HG03103 (cell line): ENCODE results near the gene IL5.

Experiments used
- ATAC-seq: cut with Tn5 transposase; IDR thresholded peaks from one replicate; pipeline ENCODE4 v1.9.1; 2021; ENCODE audit warnings: low read depth; ENCODE audit not compliant: unreplicated experiment

The IL5 gene

GRCh38 chr5:132500244-132500930 is 42.9 kb downstream of the IL5 start:
- no peak for ATAC-seq

DNA sequence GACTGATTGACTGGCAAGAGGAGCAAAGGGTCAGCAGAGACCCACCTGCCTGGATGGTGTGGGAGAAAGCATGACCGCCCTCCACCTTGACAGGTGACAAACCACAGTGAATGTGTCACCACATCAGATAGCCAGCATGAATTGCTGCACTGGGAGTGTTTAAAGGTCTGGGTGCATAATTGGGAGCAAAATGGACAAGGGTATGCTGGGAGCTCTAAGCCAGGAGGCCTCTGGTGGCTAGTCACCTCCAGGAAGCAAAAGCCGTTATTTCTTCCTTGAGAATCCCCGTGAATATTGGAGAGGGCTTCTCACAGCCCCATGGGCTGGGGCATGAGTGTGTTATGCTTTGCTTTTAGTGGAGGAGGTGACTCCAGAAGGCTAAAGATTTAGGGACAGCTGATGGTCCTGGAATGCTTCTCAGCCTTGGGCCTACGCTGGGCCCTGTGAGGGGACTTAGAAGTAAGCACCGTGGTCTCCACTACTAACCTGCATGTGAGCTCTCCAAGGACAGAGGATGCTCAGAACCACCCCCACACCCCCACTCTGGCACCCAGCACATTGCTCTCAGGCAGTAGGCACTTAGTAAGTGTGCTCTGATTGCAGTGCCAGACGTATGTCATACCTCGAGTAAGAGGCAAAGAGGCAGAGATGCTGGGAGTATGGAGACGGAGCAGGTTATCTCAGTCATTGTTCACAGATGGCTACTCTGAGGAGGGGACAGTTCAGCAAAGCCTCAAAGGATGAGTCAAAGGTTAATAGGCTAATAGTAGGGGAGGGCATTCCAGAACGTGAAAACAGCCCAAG is 43.7 kb downstream of the IL5 start:
- ATAC-seq, result no peak

GRCh38 chr5:132498686-132499271 is 44.5 kb downstream of the IL5 start:
- ATAC-seq, result no peak

GRCh38 chr5:132498152-132498551 is 45.2 kb downstream of the IL5 start:
- ATAC-seq, result no peak

DNA sequence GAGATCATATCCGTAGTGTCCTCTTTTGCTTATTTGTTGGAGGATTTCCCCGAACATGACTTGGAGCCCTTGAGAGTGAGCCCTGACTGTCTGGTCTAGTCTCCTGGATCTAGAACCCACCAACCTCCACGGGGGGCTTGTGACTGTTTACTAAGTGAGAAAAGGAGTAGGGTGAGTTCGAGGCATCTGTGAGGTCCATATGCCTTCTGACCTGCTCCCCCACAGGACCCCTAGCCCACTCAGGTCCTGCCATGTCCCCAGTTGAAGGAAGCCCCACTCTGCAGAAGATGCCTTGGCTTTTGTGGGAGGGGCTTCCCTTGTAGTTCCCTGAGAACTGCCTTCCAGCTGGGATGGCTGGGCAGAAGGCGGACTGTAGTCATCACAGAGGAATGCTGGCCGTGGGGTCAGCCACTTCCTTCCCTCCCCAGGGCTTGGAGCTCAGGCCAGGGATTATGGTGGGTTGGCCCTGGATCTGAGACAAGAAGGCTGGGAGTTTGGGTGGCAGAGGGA is 45.8 kb downstream of the IL5 start:
- no peak for ATAC-seq

DNA sequence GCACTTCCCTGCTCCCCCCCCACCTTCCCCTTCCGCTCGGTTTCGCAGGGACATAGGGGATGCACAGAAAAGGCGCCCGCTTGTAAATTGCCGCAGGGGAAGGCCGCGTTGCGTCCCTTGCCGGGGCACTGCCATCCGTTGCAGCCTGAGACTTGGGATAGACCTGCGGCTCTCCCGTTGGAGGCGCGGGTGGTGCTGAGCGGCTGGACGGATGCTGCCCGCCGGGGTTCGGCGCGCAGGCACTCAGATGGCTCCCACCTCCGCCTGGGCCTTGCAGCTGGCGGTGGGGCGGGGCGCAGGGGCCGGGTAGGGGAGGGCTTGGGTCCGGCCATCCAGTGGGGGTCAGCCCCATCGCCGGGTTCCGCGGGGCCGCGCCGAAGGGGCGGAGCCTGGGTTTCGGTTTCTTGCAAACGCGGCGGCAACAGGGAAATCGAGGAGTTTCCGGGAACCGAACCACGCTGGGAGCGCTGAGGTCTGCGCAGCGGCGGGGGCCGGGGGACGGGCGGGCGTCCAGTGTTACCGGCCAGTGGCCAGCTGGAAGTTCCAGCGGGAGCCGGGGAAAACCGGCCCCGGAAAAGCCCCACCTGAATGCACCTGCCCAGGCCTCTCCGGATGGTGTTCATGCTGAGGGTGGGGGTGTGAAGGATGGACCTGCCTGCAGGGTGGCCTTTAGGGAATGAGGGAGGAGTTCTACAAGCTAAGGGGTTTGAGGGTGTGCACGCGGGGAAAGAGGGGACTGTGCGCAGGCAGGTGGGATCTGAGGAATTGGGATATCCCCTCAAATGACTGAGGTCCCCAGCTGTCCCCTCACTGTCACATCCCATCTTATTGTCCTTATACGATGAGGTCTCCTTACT is 46.5 kb downstream of the IL5 start:
- ATAC-seq, result peak; percentile 34

GRCh38 chr5:132496191-132496630 is 47.1 kb downstream of the IL5 start:
- peak; percentile 36 for ATAC-seq

- peak; percentile 26 for ATAC-seq
These were observed 47.6 kb downstream of the IL5 start for GRCh38 chr5:132495667-132496190.

DNA sequence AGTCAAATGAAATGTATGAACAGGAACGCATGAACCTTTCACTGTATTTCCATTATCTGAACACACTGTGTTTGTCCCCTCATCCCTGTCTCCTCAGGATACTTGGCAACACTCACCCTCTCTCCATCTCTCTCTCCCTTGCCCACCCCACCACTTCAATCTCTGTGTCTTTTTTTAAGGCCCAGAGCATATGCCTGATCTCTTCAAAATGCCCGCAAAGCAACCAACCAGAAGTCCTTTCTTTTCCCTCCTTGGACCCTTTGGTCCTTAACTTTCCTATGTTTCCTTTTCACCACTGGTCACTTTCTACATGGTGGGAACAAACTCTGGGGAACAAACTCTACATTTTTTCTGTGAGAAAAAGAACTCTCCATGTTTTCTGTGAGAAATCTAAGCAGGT is 49.5 kb downstream of the IL5 start:
- ATAC-seq, result no peak

GRCh38 chr5:132493241-132493640 is 50.1 kb downstream of the IL5 start:
- no peak for ATAC-seq

DNA sequence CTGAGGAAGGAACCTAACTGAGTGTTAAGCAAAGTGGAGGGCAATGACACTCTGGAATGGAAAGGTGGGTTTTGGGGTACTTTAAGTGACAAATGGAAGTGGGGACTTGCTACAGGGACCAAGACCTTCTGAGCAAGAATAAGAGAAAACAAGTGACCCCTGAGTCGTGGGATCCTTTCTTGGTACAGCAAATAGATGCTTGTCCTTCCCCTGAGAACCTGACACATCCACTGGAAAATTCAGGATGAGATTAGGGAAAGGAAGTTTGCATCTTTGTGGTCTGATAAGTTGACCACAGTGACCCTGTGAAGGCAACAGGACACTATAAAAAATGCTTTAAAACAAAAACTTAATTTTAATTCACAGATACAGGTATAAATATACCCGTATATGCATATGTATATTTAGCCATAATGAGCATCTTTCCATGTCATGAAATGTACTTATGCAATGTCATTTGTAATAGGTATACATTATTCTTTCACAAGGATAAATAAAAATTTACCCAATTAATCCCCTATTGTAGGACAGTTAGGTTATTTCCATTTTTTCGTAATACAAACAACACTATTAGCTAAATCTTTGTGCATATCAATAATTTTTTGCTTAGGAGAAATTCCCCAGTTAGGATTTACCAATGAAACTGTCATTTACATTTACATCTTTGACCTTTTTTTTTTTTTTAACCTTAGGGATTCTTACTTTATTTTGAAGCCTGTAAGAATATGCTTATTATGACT is 50.8 kb downstream of the IL5 start:
- ATAC-seq, result no peak
